Activated CD4-positive, alpha-beta T cell treated with anti-CD3 and anti-CD28 coated beads, Interleukin-2, amount 10 ng/mL, durations not matched to agents 24 days and 14 days (primary cell): ENCODE measurements around the gene UXT. TPM values are rescaled to one million over a fixed set of nuclear protein-coding genes. Genes with fewer than 3 reads are reported as not detected.
A peak's percentile ranks its signal among the peaks of the same experiment; 100 is the strongest.
"Not testable (repeated sequence)": the region's sequence is repeated elsewhere in the genome, so short reads cannot be mapped to it uniquely, and the experiment has no call there.

Experiments
- DNase-seq: peaks from one replicate; pipeline ENCODE4 v3.0.0; 2022
- H3K27ac Mint-ChIP-seq: one replicate; pipeline ENCODE4 v1.8.0; 2022; ENCODE audit warnings: mild to moderate bottlenecking, mixed read lengths
- H3K27me3 Mint-ChIP-seq: one replicate; pipeline ENCODE4 v1.8.0; 2022; ENCODE audit warnings: mixed read lengths
- H3K36me3 Mint-ChIP-seq: one replicate; pipeline ENCODE4 v1.8.0; 2022; ENCODE audit warnings: low read depth, mild to moderate bottlenecking, mixed read lengths
- H3K4me1 Mint-ChIP-seq: one replicate; pipeline ENCODE4 v1.8.0; 2021; ENCODE audit warnings: mixed read lengths
- H3K4me3 Mint-ChIP-seq: one replicate; pipeline ENCODE4 v1.8.0; 2022; ENCODE audit warnings: mild to moderate bottlenecking, moderate library complexity, mixed read lengths
- H3K9me3 Mint-ChIP-seq: one replicate; pipeline ENCODE4 v1.8.0; 2021; ENCODE audit warnings: mixed read lengths
- intact Hi-C: fragments of 100-400 bp; cut with micrococcal nuclease; formaldehyde crosslinking; loops from one replicate; pipeline ENCODE4 v1.15.1; 2023
- total RNA-seq: library from RNA; stranded (reverse); gene quantifications from 2 replicates; pipeline ENCODE4 v1.2.3, GENCODE V29; 2022

The UXT gene
- total RNA-seq, 1 donor from 2014 or later, result 194 TPM

DNA sequence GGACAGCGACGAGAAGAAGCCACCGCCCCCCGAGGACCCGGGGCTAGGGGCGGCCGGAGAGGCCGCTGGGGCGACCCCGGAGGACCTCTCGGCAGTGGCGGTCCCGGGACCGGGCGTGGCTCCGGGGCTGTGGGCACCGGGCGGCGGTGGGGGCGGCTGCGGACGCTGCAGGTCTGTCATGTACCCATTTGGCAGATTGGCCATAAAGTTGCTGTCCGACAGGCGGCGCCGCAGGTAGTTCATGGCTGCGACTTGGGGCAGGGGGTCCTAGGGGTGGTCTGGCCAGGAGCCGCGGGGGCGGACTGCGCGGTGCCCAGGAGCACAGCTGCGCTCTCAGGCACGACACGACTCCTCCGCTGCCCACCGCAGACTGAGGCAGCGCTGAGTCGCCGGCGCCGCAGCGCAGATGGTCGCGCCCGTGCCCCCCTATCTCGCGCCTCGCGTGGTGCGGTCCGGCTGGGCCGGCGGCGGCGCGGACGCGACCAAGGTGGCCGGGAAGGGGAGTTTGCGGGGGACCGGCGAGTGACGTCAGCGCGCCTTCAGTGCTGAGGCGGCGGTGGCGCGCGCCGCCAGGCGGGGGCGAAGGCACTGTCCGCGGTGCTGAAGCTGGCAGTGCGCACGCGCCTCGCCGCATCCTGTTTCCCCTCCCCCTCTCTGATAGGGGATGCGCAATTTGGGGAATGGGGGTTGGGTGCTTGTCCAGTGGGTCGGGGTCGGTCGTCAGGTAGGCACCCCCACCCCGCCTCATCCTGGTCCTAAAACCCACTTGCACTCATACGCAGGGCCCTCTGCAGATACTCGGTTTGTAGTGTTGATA is 39.3 kb downstream of the UXT start, which contains the start of gene SYN1:
SYN1 (minus strand) TSS at position 372 of the 817 bp plus-strand sequence; CDS start at position 243, 129 bp downstream.
- no peaks in the 10 kb centered on the region for H3K36me3 Mint-ChIP-seq
- peak within 1 kb of the TSS; percentile 72 for H3K4me3 Mint-ChIP-seq
- intact Hi-C loops, result loop anchor here (2.0 to 5.0 kb wide), 2 partner anchors 37 to 59 kb away; partner anchors contain the start of genes ARAF and TIMP1
- peak; percentile 94 for DNase-seq
- H3K4me1 Mint-ChIP-seq, result peaks cover 13% of the 10 kb centered on the region
- no peaks in the 10 kb centered on the region for H3K9me3 Mint-ChIP-seq
- peaks cover 31% of the 10 kb centered on the region for H3K27me3 Mint-ChIP-seq
- no peak within 1 kb of the TSS for H3K27ac Mint-ChIP-seq

GRCh38 chrX:47618923-47619485 is 40.0 kb downstream of the UXT start:
- Mint-ChIP-seq H3K27me3 (peaks cover 31% of the 10 kb centered on the region), H3K36me3 (no peaks in the 10 kb centered on the region), H3K4me1 (peaks cover 13% of the 10 kb centered on the region), H3K9me3 (no peaks in the 10 kb centered on the region), H3K27ac (no peak overlapping the region), H3K4me3 (peak overlapping the region; percentile 72)
- intact Hi-C loops, result no loop called here
- DNase-seq, result no peak

DNA sequence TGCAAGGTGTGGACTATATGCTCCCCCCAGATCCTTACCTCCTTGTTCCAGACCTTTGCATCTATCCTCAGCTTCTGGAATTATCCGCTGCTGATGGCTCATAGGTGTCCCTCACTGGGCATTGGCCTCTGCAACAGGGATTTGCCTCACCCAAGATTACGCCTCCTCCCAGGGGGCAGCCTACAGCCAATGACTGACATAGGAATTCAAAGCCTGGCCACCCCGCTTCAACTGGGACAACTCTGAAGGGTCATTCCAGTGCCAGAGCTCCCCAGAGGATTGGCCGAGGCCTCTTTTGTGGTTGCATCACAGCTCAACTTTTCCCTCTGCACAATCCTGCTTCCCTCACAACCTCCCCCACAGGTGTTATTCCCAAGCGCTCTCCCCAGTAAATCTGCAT is 44.4 kb downstream of the UXT start:
- intact Hi-C loops, result no loop called here
- no peak for DNase-seq
- Mint-ChIP-seq H3K36me3 (no peaks in the 10 kb centered on the region), H3K4me3 (no peak overlapping the region), H3K4me1 (peaks cover 4% of the 10 kb centered on the region), H3K27me3 (peaks cover 23% of the 10 kb centered on the region), H3K9me3 (no peaks in the 10 kb centered on the region), H3K27ac (no peak overlapping the region)

GRCh38 chrX:47613082-47613481 is 45.9 kb downstream of the UXT start:
- Mint-ChIP-seq H3K4me1 (peaks cover 3% of the 10 kb centered on the region), H3K4me3 (no peak overlapping the region), H3K36me3 (no peaks in the 10 kb centered on the region), H3K27me3 (peaks cover 13% of the 10 kb centered on the region), H3K27ac (no peak overlapping the region), H3K9me3 (no peaks in the 10 kb centered on the region)
- DNase-seq, result no peak
- intact Hi-C loops, result no loop called here

DNA sequence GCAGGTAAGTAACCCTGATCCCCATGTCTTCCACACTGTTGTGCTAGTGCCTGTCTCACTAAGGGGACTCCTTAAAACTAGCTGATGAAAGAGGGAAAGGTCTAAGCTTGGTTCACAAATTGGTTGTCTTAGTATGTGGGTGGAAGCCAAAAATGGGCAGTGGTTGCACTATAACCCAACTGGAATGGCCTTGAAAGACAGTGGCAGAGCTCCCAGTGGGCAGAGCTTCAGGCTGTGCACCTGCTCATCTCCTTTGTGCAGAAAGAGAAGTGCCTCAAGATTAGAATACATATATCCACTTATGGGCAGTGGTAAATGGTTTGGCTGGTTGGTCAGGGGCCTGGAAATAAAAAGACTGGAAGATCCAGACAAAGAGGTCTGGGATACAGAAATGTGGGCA is 46.6 kb downstream of the UXT start:
- Mint-ChIP-seq H3K27me3 (peaks cover 7% of the 10 kb centered on the region), H3K4me3 (no peak overlapping the region), H3K27ac (no peak overlapping the region), H3K4me1 (peaks cover 4% of the 10 kb centered on the region), H3K36me3 (no peaks in the 10 kb centered on the region), H3K9me3 (no peaks in the 10 kb centered on the region)
- DNase-seq, result no peak
- intact Hi-C loops, result no loop called here

DNA sequence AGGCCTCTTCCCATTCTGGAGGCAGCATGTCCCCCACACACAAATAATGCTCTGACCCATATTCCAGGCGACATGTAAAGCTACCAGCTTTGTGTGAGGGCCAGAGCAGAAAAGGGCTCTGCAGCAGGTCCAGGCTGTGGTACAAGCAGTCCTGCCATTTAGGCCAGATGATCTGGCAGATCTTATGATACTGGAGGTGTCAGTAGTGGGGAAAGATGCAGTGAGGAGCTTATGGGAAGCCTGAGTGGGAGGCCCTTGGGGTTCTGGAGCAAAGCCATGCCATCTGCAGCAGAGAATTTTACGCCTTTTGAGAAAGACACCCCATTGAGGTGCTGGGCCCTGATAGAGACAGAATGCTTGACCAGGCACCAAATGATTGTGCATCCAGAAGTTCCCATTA is 47.1 kb downstream of the UXT start:
- no peaks in the 10 kb centered on the region for H3K9me3 Mint-ChIP-seq
- H3K27ac Mint-ChIP-seq, result no peak overlapping the region

DNA sequence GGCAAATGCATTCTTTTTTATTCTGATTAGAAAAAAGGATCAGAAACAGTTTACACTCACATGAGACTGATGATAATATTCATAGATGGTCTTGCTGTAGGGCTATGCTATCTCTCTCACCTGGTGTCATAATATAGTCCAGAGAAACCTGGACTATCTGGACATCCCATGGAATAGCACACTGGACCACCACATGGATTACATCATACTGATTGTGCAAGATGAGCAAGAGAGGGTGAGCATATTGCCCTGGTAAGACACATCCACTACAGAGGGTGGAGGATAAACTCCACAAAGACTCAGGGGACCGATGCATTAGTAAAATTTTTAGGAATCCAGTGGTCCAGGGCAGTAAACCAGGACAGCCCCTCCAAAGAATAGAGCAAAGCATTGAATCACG is 47.5 kb downstream of the UXT start:
- H3K36me3 Mint-ChIP-seq, result no peaks in the 10 kb centered on the region
- DNase-seq, result no peak
- peaks cover 4% of the 10 kb centered on the region for H3K4me1 Mint-ChIP-seq
- H3K27ac Mint-ChIP-seq, result no peak overlapping the region
- intact Hi-C loops, result no loop called here
- no peak overlapping the region for H3K4me3 Mint-ChIP-seq
- peaks cover 3% of the 10 kb centered on the region for H3K27me3 Mint-ChIP-seq
- no peaks in the 10 kb centered on the region for H3K9me3 Mint-ChIP-seq

More for the DNA sequence above, 47.1 kb downstream of the UXT start:
- Mint-ChIP-seq H3K4me1 (peaks cover 4% of the 10 kb centered on the region), H3K27me3 (peaks cover 6% of the 10 kb centered on the region), H3K4me3 (no peak overlapping the region), H3K36me3 (no peaks in the 10 kb centered on the region)
- intact Hi-C loops, result no loop called here
- no peak for DNase-seq

DNA sequence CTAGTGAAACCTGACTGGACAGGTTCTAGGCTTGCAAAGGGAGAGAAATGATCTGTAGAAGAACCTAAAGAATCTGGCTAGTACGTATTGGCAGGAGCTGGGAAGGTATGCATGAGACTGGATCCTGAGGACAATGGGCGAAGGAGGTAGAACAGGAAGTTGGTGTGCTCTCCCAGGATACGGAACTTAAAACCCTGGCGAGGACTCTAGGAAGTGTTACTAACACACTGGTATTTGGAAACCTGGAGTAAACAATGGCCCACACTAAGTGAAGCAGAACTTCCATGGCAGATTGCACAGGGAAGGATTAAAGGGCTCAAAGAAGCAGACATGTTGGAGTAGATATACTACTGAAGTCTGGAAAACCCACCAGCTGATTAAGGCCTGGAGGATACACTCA is 48.5 kb downstream of the UXT start:
- no peaks in the 10 kb centered on the region for H3K36me3 Mint-ChIP-seq

DNA sequence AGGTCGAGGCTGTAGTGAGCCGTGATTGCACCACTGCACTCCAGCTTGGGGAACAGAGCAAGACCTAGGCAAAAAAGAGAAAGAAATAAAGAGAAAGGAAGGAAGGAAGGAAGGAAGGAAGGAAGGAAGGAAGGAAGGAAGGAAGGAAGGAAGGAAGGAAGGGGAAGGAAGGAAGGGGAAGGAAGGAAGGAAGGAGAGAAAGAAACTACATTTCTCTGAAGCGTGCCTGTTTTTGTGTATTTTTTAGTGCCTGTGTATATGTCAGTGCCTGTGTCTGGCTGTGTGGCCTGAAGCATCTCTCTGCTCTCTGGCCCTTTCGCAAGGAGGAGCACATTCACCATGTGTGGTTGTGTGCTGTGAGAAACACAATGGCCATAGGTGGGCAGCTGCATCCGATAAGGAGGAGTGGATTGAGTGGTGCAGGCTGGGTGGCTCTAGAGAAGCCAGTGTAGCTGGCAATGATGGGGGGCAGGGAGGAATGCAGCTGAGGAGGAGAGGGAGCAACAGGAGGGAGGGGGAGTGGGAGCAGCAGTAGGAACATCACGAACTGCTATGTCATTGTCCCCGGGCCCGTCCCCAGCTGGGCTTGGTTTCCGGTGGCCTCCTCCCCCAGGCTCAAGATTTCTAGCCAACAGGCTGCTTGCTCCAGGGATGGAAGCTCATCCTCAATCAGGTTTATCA is 50.7 kb downstream of the UXT start:
- H3K4me3 Mint-ChIP-seq, result no peak overlapping the region
- no peak overlapping the region for H3K27ac Mint-ChIP-seq
- no peaks in the 10 kb centered on the region for H3K36me3 Mint-ChIP-seq
- H3K27me3 Mint-ChIP-seq, result no peaks in the 10 kb centered on the region
- no peak for DNase-seq
- intact Hi-C loops, result no loop called here
- peaks cover 4% of the 10 kb centered on the region for H3K4me1 Mint-ChIP-seq
- H3K9me3 Mint-ChIP-seq, result no peaks in the 10 kb centered on the region

More for the DNA sequence above, 48.5 kb downstream of the UXT start:
- intact Hi-C loops, result no loop called here
- Mint-ChIP-seq H3K27me3 (no peaks in the 10 kb centered on the region), H3K9me3 (no peaks in the 10 kb centered on the region), H3K27ac (no peak overlapping the region), H3K4me1 (peaks cover 4% of the 10 kb centered on the region), H3K4me3 (no peak overlapping the region)
- DNase-seq, result no peak

DNA sequence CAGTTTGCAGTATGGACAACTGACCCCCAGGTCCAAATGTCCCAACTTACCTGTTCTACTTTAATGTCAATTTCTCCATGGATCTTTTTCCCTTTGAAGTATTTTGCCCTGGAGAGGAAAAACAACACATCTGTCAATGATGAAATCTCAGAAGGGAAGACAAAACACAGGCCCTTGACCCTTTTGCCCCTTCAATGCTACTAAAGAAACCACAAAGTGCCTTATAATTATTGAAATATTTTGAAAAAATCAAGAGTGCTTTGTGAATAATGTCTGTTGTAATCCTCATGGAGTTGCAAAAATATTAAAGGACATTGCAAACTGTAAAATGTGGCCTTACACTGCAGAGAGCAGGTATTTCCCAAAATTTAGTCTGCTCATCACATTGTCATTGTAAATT is 51.9 kb downstream of the UXT start:
- no peak overlapping the region for H3K27ac Mint-ChIP-seq
- H3K36me3 Mint-ChIP-seq, result no peaks in the 10 kb centered on the region
- H3K27me3 Mint-ChIP-seq, result no peaks in the 10 kb centered on the region
- H3K4me1 Mint-ChIP-seq, result peaks cover 4% of the 10 kb centered on the region
- H3K9me3 Mint-ChIP-seq, result no peaks in the 10 kb centered on the region
- no peak overlapping the region for H3K4me3 Mint-ChIP-seq
- intact Hi-C loops, result no loop called here
- DNase-seq, result no peak

- no peak for DNase-seq
- intact Hi-C loops, result no loop called here
- no peaks in the 10 kb centered on the region for H3K9me3 Mint-ChIP-seq
- no peak overlapping the region for H3K4me3 Mint-ChIP-seq
- H3K36me3 Mint-ChIP-seq, result no peaks in the 10 kb centered on the region
- H3K4me1 Mint-ChIP-seq, result peaks cover 4% of the 10 kb centered on the region
- peaks cover 2% of the 10 kb centered on the region for H3K27me3 Mint-ChIP-seq
- no peak overlapping the region for H3K27ac Mint-ChIP-seq
Measured at GRCh38 chrX:47605024-47605423, 54.0 kb downstream of the UXT start.

DNA sequence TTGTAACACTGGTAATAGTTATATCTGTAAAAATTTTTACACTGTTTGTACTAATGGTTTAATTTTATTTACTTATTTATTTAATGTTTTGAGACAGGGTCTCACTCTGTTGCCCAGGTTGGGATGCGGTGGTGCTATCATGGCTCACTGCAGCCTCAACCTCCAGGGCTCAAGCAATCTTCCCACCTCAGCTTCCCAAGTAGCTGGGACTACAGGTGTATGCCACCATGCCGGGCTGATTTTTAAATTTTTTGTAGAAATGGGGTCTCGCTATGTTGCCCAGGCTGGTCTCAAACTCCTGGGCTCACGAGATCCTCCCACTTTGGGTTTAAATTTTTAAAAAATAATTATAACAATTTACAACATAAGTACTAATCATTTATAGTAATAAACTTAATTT is 55.9 kb downstream of the UXT start:
- H3K36me3 Mint-ChIP-seq, H3K4me3 Mint-ChIP-seq, H3K4me1 Mint-ChIP-seq, H3K27me3 Mint-ChIP-seq, DNase-seq, H3K9me3 Mint-ChIP-seq, H3K27ac Mint-ChIP-seq, intact Hi-C loops: not testable (repeated sequence)
